Superior temporal gyrus (tissue), 1 donor: ENCODE measurements around the gene EML1.

Source experiments
- DNase-seq: peaks from one replicate; pipeline ENCODE4 v3.0.0-alpha.2; 2016; ENCODE audit errors: extremely low spot score

Gene EML1

GRCh38 chr14:99793213-99794150 is at the start of gene EML1:
EML1 (plus strand) TSS chr14:99793413; CDS start chr14:99793477, 64 bp downstream.
- peak; percentile 76 for DNase-seq

DNA sequence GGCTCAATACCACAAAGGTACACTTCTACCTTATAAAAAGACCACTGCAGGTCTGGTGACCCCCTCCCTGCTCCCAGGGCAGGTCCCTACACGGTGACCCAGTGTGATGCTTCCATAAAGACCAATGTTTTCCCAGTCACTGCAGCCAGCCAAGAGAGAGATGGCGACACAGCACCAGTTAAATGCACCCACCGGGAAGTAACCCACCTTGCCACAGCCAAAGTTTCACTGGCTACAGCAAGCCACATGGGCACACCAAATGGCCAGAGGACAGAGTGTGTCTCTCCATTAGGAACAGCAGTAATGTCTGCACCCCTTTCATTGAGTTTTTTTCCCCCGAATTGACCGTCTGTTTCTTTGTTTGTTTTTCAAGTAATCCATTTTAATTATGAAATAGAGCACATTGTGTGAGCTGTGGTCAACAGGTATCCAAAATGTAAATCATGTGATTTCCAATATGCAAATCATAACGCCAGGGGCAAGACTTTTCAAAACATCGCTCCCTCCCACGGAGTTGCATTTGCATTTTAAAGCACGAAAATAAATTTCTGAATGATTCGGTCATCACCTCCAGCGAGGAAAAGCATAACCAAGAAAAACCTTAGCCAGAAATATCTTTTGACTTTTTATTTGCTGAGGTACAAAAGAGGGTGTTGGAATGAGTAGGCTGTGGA is 48.9 kb upstream of the EML1 start:
- DNase-seq, result no peak

GRCh38 chr14:99744873-99745224 is 48.4 kb upstream of the EML1 start:
- no peak for DNase-seq

DNA sequence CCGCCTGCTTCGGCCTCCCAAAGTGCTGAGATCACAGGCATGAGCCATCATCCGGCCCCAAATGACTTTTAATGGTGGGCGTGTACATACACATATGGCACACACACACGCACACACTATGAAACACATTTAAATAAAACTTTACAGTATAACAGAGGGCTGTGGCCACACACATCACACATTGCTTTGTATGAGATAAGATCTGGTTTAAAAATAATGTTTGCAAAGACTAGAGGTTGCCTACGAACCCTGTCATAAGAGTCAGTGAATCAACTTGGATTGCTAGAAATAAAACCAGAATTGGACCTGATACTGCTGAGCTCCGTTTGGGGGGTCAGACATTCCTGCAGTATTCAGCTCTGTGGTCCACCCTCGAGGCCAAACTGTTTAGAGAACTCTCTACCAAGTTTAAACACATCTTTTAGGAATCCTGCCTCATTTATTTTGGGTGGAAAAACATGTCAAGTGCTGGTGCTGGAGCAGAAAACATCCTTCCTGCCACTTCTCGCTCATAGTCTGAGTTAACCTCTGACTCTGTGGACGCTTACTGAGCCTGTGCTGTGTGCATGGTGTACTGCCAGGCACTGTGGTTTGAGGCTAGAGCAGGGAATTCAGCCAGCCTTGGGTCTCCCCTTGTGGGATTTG is 47.8 kb upstream of the EML1 start:
- no peak for DNase-seq

- no peak for DNase-seq
Measured at GRCh38 chr14:99747167-99747566, 46.0 kb upstream of the EML1 start.

DNA sequence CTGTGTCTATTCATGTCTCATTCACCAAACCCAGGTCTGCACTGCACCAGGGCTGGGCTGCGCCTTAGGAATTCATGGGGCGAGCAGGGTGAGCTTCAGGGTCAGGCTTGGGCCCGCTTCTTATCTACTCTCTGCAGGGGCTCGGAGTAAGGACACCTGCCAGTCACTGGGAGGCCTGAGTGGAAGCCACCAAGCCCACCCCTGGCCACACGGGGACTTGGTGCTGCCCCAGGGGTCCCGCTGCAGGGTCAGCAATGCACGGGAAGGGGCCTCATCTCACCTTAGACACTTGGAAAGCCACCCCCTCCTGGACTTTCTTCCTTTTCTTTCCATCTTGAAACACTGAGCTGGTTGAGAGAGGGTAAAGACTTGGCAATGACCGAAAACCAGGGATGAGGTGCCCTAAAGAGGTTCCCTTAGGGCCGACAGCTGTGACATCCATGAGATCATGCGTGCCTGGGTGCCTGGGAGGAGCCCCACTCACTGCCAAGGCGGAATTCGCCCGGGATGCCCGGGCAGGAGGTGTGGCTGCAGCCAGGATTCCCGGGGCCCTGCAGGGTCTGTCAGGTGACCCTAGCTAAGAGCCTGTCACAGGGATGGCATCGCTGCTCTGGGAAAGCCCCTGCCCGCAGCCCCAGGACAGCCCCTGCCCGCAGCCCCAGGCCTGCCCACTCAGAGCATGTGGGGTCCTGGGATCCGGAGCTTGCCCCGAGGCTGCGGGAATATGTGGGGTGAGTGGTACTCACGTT is 45.5 kb upstream of the EML1 start:
- no peak for DNase-seq

- no peak for DNase-seq
Measured at GRCh38 chr14:99748529-99748928, 44.7 kb upstream of the EML1 start.

DNA sequence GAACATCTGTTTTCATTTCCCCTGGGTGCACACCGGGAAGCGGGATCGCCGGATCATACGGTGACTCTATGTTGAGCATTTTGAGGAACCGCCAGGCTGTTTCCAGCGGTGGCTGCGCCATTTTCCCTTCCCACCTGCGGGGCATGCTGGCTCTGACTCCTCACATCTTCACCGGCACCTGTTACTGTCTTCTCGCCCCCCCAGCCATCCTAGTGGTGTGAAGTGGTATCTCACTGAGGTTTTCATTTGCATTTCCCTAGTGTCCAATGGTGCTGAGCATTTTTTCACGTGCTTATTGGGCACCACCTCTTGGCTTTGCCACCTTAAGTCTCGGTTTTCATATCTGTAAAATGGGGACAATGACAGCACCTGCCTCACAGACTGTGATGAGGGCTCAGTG is 44.1 kb upstream of the EML1 start:
- DNase-seq, result no peak

- DNase-seq, result no peak
Measured at GRCh38 chr14:99749763-99750715, 43.2 kb upstream of the EML1 start.

GRCh38 chr14:99750746-99751450 is 42.3 kb upstream of the EML1 start:
- DNase-seq, result no peak

DNA sequence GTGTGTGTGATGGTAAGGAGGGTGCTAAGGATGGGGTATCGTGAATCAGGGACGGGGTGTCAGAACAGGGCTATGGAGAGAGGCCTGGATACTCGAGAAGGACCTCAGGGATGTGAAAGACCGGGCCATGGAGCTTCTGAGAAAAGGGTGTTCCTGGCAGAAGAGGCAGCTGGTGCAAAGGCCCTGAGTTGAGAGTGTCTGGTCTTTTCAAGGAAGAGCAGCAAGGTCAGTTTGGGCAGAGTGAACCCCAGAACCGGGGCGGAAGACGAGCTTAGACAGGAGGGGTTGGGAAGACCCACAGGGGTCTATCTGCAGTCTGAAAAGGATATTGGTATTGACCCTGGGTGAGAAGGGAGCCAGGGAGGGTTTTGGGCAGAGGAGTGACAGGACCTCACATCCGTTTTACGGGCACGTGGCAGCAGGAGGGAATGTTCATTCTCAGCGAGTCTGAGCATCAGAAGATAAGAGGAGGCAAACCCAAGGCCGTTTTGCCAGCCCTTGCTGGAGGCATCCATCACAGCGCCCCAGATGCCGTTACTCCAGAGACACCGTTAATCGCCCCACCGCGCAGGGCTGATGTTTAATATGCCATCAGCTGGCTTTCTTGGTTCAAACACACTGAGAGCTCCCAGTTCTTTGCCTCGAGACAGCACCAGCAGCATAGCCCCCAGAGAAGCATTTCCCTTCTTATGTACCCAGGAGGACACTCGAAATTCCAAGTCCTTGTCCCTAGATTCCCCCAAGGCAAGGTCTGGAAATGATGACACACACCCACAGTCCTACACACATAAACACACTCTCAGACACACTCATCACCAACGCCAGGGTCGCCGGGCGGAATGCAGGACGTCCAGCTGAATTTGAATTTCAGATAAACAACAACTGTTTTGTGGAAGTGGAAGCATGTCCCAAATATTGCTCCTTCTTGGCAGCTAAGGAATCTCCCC is 41.4 kb upstream of the EML1 start:
- no peak for DNase-seq

DNA sequence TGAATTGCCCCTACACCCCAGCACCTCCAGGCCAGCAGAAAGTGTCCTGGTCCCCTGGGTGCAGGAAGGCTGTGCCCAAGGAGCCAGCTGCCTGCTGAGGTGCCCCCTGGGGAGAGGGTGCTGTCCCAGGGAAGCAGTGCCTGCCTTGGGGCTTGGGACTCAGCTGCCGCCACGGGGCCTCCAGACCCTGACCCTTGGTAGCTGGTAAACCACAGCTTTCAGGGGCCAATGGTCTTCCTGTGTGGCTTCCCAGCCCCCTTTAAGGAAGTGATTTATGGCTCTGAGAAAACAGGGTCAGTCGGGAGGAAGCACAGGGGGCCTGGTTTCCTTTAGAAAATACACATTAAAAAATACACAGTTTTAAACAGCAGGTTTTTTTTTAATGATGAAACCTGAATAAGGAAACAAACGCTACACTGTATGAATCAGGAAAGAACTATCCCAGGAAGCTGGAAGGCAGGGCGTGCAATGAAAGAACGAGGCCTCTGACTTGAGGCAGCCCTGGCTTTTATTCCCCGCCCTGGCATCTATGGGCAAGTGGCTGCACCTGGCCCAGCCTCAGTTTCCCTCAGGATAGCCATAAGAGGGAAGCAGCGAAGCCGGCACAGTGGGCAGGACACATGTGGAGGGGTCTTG is 40.6 kb upstream of the EML1 start:
- DNase-seq, result no peak

- no peak for DNase-seq
Measured at GRCh38 chr14:99753225-99754140, 39.7 kb upstream of the EML1 start.

DNA sequence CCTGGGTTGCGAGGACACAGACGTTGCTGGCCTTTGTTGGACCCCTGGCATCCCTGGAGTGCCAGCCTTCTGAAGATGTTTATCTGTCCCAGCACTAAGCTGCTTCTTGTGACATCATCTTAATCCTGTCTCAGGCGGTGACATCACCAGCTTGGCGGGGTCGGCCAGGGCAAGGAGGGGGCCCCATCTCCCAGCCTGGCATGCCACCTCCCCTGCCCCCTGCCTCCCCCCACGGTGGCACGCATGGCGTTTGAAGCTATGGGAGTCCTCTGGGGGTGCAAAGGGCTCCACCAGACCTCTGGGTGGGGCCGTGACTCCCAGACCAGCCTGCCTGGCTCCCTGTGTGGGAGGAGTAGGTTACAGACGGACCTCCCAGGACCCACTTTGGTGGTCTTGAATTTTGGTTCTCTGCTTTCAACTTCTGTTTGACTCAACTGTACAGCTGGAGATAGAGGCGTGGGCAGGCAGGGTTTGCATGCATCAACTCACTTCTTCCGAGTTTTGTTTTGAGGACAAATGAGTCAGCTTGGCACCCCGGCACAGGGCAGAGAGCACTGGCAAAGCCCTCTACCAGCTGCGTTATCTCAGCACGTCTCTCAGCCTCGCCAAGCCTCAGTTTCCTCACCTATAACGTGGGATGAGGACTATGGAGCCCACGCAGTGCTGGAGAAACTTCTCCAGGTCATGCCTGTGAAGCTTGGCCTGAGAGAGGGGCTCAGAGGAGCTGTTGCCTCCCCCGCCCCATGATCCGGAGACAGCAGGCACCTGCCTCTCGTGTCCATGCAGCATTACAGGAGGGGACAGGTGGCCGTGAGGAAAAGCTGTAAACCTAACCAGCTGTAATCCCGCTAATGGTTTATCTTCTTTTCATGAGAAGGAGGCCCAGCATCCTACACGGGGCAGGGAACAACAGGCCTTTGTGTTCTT is 38.8 kb upstream of the EML1 start:
- no peak for DNase-seq

- DNase-seq, result no peak
Measured at GRCh38 chr14:99755068-99755405, 38.2 kb upstream of the EML1 start.
